HepG2 (cell line): ENCODE results near the gene GAS2L2. TPM values are rescaled to one million over a fixed set of nuclear protein-coding genes. Genes with fewer than 3 reads are reported as not detected.

Experiments
- ATAC-seq: fragments of 200-7000 bp; cut with Tn5 transposase; 3 replicates; pipeline ENCODE4 v1.9.1; 2020; ENCODE audit warnings: mild to moderate bottlenecking, moderate library complexity
- Bru-seq: library from RNA; stranded (reverse); fragments of 400-500 nt; gene quantifications from one replicate; lab custom pipeline; 2021; lab: Mats Ljungman, UMichigan
- BruChase-seq, 2 experiments: library from RNA; stranded (reverse); fragments of 400-500 nt; gene quantifications; one replicate each; lab custom pipeline; 2021; lab: Mats Ljungman, UMichigan
- BruUV-seq: library from RNA; stranded (reverse); fragments of 400-500 nt; replicated peaks from 2 replicates; lab custom pipeline; 2021; lab: Mats Ljungman, UMichigan
- CTCF ChIA-PET: fragments of 300-600 bp; formaldehyde crosslinking; extraction: SDS; loops from one replicate; lab custom pipeline; 2021; ENCODE audit warnings: low total read pairs, inconsistent platforms, low intra/inter-chr PET ratio; lab: Yijun Ruan, JAX
- POLR2A ChIA-PET: fragments of 350-600 bp; sonication (Branson Sonifier 250); formaldehyde crosslinking; loops from one replicate; lab custom pipeline; 2020; ENCODE audit warnings: antibody characterized with exemption, inconsistent platforms; lab: Yijun Ruan, JAX
- DNase-seq: peaks from one replicate; pipeline ENCODE4 v3.0.0-alpha.2; 2015; ENCODE audit warnings: low spot score
- FAIRE-seq: peaks from 3 replicates; lab custom pipeline; 2011; peaks lifted over from hg19 to GRCh38; lab: Jason Lieb, UNC
- H2AFZ ChIP-seq: one replicate; pipeline ENCODE4 v1.6.1; 2011; ENCODE audit warnings: low read length, inconsistent platforms
- H3K27ac ChIP-seq: fragments of 300-600 bp; 3 replicates; pipeline ENCODE4 v1.8.0; 2011; ENCODE audit warnings: mixed run types, mild to moderate bottlenecking, mixed read lengths, low read length, inconsistent platforms; ENCODE audit not compliant: insufficient read depth; ENCODE audit errors: extremely low read length
- H3K27me3 ChIP-seq, 2 experiments: fragments of 200-600 bp in 1 of 2; 2 replicates in 1 of 2; 3 replicates in 1 of 2; pipeline versions ENCODE4 v1.6.0 to v1.8.0; 2011; ENCODE audit warnings: low read length in 2 of 2, mild to moderate bottlenecking in 2 of 2, moderate library complexity in 2 of 2, inconsistent platforms in 1 of 2; ENCODE audit not compliant: insufficient read depth in 2 of 2, control insufficient read depth in 1 of 2
- H3K36me3 ChIP-seq, 2 experiments: fragments of 200-600 bp in 1 of 2; replicated peaks in 1 of 2; 2 replicates in 1 of 2; 3 replicates in 1 of 2; pipeline versions ENCODE4 v1.5.1 to v1.8.0; 2011; ENCODE audit warnings: low read length in 2 of 2, inconsistent platforms in 1 of 2; ENCODE audit not compliant: insufficient read depth in 2 of 2, control insufficient read depth in 1 of 2
- H3K4me1 ChIP-seq: 2 replicates; pipeline ENCODE4 v1.5.1; 2012; ENCODE audit warnings: low read length, inconsistent platforms; ENCODE audit not compliant: insufficient read depth
- H3K4me2 ChIP-seq: 2 replicates; pipeline ENCODE4 v1.6.0; 2011; ENCODE audit warnings: low read depth, low read length, inconsistent platforms
- H3K4me3 ChIP-seq, 3 experiments: fragments of 200-600 bp in 1 of 3; sonication (generic), shearing (Covaris generic) in 1 of 3; replicated peaks in 1 of 3; 2 replicates each; pipeline ENCODE4 v1.5.1; 2011 to 2016; ENCODE audit warnings: low read length in 3 of 3, inconsistent platforms in 2 of 3, low read depth in 2 of 3, mild to moderate bottlenecking in 2 of 3, control low read depth in 1 of 3, mixed read lengths in 1 of 3; ENCODE audit not compliant: insufficient read depth in 1 of 3
- H3K79me2 ChIP-seq: one replicate; pipeline ENCODE4 v1.6.1; 2011; ENCODE audit warnings: low read length, inconsistent platforms; ENCODE audit not compliant: insufficient read depth
- H3K9ac ChIP-seq: 2 replicates; pipeline ENCODE4 v1.6.0; 2011; ENCODE audit warnings: mild to moderate bottlenecking, low read depth, low read length, inconsistent platforms; ENCODE audit not compliant: insufficient read depth
- H3K9me3 ChIP-seq: 2 replicates; pipeline ENCODE4 v1.5.1; 2012; ENCODE audit warnings: mild to moderate bottlenecking, low read length
- H4K20me1 ChIP-seq: 2 replicates; pipeline ENCODE4 v1.6.0; 2011; ENCODE audit warnings: inconsistent platforms, mild to moderate bottlenecking, low read length, moderate library complexity; ENCODE audit not compliant: insufficient read depth
- NFE2L2 ChIP-seq: fragments of 150-350 bp; IDR thresholded peaks from 2 replicates; pipeline ENCODE4 v1.6.1; 2014; ENCODE audit warnings: low read length
- ZNF687 ChIP-seq: sonication (generic); formaldehyde crosslinking; IDR thresholded peaks from 2 replicates; pipeline ENCODE4 v1.5.1; 2020; ENCODE audit warnings: mild to moderate bottlenecking, missing genetic modification reagents, moderate library complexity
- ZNF790 ChIP-seq: sonication (generic); formaldehyde crosslinking; IDR thresholded peaks from 2 replicates; pipeline ENCODE4 v1.8.0; 2022; ENCODE audit warnings: missing genetic modification reagents, mild to moderate bottlenecking, borderline replicate concordance
- WGBS: methylation state at CpG from one replicate; pipeline ENCODE4 v1.1.6; 2017; ENCODE audit warnings: low lambda C conversion rate; 5-methylcytosine and 5-hydroxymethylcytosine counted together
- in situ Hi-C: cut with HindIII; loops from 2 replicates; pipeline ENCODE4 v1.10.0; 2017; ENCODE audit warnings: low pct_unique_long_range_greater_than_20kb; ENCODE audit not compliant: extremely low pct_ligation_motif_present
- intact Hi-C: fragments of 100-400 bp; cut with micrococcal nuclease; formaldehyde crosslinking; loops from one replicate; pipeline ENCODE4 v1.10.0; 2022; ENCODE audit not compliant: unreplicated experiment
- long read RNA-seq, 2 experiments: library from RNA in 1 of 2; library from polyadenylated mRNA in 1 of 2; stranded (forward) in 1 of 2; unstranded in 1 of 2; transcript quantifications; one replicate each; pipeline ENCODE4 v2.0.0, GENCODE V29; 2019 to 2022
- polyA minus RNA-seq, 3 experiments: library from RNA; depleted of rRNA, polyadenylated mRNA; stranded (reverse); fragments of >200 nt; gene quantifications; 2 replicates each; pipeline ENCODE4 v1.2.3, GENCODE V29; 2011; ENCODE audit warnings: low replicate concordance in 1 of 3
- polyA plus RNA-seq, 8 experiments: library from polyadenylated mRNA; depleted of rRNA in 3 of 8; stranded (reverse) in 7 of 8; unstranded in 1 of 8; fragments of >200 nt; fragmentation: Illumina TruSeq in 4 of 8; extraction: Trizol in 4 of 8; gene quantifications; 2 replicates each; pipeline versions ENCODE4 v1.2.1 to v1.2.3, GENCODE V29; 2011 to 2016; ENCODE audit warnings: low read depth in 4 of 8, missing spikeins in 1 of 8, mixed read lengths in 1 of 8; ENCODE audit not compliant: insufficient read depth in 1 of 8
- total RNA-seq, 5 experiments: library from RNA; depleted of rRNA; stranded (reverse); fragments of >200 nt; fragmentation: Illumina TruSeq; extraction: Trizol; gene quantifications; 2 replicates each; pipeline ENCODE4 v1.2.3, GENCODE V29; 2016; ENCODE audit warnings: low read depth in 1 of 5

Gene GAS2L2
- total RNA-seq (2016; rRNA removed; fragmentation: Illumina TruSeq; extraction: Trizol) (not detected in 2 replicates), polyA plus RNA-seq (2011; rRNA removed) (not detected in 2 replicates), polyA minus RNA-seq (2011; rRNA and poly(A)+ RNA removed; ENCODE audit: low replicate concordance) (0.06 and 0.09 TPM in 2 replicates), Bru-seq, nascent RNA (not detected), BruChase-seq, experiment 1, labeled RNA remaining after a 6-hour chase (percentile 10 among the genes with signal in this experiment), BruChase-seq, experiment 2, labeled RNA remaining after a 2-hour chase (not detected)
- not detected in 2 replicates for total RNA-seq (2016; cell fraction: cytosol; rRNA removed; fragmentation: Illumina TruSeq; extraction: Trizol; ENCODE audit: low read depth)
- not detected in 2 replicates for total RNA-seq (2016; cell fraction: insoluble cytoplasmic fraction; rRNA removed; fragmentation: Illumina TruSeq; extraction: Trizol)
- total RNA-seq (2016; cell fraction: membrane; rRNA removed; fragmentation: Illumina TruSeq; extraction: Trizol), result not detected in 2 replicates
- total RNA-seq (2016; cell fraction: nucleus; rRNA removed; fragmentation: Illumina TruSeq; extraction: Trizol), result not detected in 2 replicates
- polyA plus RNA-seq (2011; cell fraction: cytosol; rRNA removed), result not detected in 2 replicates
- polyA plus RNA-seq (2011; cell fraction: nucleus; rRNA removed), result not detected in 2 replicates
- not detected in 2 replicates for polyA plus RNA-seq (2012)
- not detected in 2 replicates for polyA plus RNA-seq (2016; cell fraction: cytosol; fragmentation: Illumina TruSeq; extraction: Trizol; ENCODE audit: low read depth)
- not detected in 2 replicates for polyA plus RNA-seq (2016; cell fraction: insoluble cytoplasmic fraction; fragmentation: Illumina TruSeq; extraction: Trizol; ENCODE audit: low read depth)
- not detected in 2 replicates for polyA plus RNA-seq (2016; cell fraction: membrane; fragmentation: Illumina TruSeq; extraction: Trizol; ENCODE audit: low read depth)
- not detected in 2 replicates for polyA plus RNA-seq (2016; cell fraction: nucleus; fragmentation: Illumina TruSeq; extraction: Trizol; ENCODE audit: insufficient read depth, low read depth)
- polyA minus RNA-seq (2011; cell fraction: cytosol; rRNA and poly(A)+ RNA removed), result not detected in 2 replicates
- not detected in 2 replicates for polyA minus RNA-seq (2011; cell fraction: nucleus; rRNA and poly(A)+ RNA removed)
- long read RNA-seq, experiment 1, result 0 reads
- long read RNA-seq, experiment 2, result 0 reads

DNA sequence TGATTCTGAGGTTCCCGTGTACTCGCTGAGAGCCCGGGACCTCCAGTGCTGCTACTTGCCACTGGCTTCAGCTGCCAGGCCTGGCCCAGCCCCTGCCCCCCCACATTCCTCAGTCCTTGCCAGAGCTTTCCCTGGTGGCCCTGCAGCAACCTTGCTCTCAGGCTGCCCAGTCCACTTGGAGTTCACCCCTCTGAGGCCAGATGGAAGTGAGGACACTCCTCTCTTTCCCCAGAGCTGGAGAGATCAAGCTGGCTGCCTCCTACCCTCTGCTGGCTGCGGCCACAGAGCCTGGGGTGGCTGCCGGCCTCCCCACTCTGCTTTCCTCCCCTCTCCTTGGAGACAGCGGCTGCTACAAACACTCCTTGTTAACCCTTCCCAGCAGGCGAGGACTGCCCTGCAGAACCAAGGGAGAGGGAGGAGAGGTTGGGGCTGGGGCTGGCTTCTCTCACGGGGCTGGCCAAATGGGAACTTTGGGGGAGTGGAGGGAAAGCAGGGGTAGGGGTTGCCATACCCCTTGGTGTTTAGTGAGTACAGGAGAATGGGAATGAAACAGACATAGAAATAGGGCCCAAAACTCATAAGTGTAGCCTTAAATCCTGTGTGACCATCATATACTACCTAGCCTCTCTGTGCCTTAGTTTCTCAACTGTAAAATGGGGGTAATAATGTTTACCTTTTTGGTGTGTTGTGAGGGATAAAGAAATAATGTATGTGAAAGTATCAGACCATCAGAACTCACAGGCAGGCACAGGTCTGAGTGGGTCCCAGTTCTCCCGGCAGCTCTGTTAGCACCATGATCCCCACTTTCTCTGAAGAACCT lies at the start of gene GAS2L2:
Gene GAS2L2, minus strand, starts transcription at position 295 of the 820 bp plus-strand sequence. CDS start 389 bp downstream, outside the sequence.
- Histone ChIP-seq H3K27me3 (peaks cover 2 to 48% of the 10 kb centered on the region in 2 experiments; a peak in 4 of 5 replicates), H2AFZ (no peak within 1 kb of the TSS), H3K9me3 (no peaks in the 10 kb centered on the region), H3K9ac (no peak within 1 kb of the TSS), H4K20me1 (no peaks in the 10 kb centered on the region), H3K4me1 (peaks cover 21% of the 10 kb centered on the region), H3K4me2 (peak within 1 kb of the TSS; percentile 57), H3K4me3 (peak within 1 kb of the TSS in 1 of 3 experiments; percentile 45; a peak in 2 of 6 replicates), H3K36me3 (no peaks in the 10 kb centered on the region), H3K27ac (no peak within 1 kb of the TSS), H3K79me2 (no peaks in the 10 kb centered on the region)
- BruUV-seq, result no TSS peak
- TF ChIP-seq ZNF790 (no peak), NFE2L2 (no peak), ZNF687 (CRISPR knock-in tag) (peak; percentile 32)
- in situ Hi-C loops (no loop called here), intact Hi-C loops (no loop called here)
- ChIA-PET POLR2A (interaction anchor here (0.8 kb wide), 1 partner anchor 11 kb away, joined by 4 read pairs; no protein-coding TSS in a partner anchor), CTCF (no interaction called here)
- ATAC-seq (peak; percentile 51), DNase-seq (no peak), FAIRE-seq (no peak)
- WGBS, result 31% methylated on average over 4 of the region's 9 CpGs
